Trophoblast cell (in vitro differentiated cells and primary cell): ENCODE results near the gene ZNF746.

Experiments
- DNase-seq, 2 donors: peaks; one replicate each; pipeline ENCODE4 v3.0.0-alpha.2; 2016
- H2AFZ ChIP-seq: 2 replicates; pipeline ENCODE4 v1.6.1; 2013; ENCODE audit warnings: low read length, moderate library complexity, mild to moderate bottlenecking; ENCODE audit not compliant: insufficient read depth, poor library complexity
- H2AK5ac ChIP-seq: 2 replicates; pipeline ENCODE4 v1.6.1; 2013; ENCODE audit warnings: mild to moderate bottlenecking, low read length
- H2BK120ac ChIP-seq: 2 replicates; pipeline ENCODE4 v1.6.1; 2013; ENCODE audit warnings: low read length, mild to moderate bottlenecking, moderate library complexity; ENCODE audit not compliant: insufficient read depth, poor library complexity
- H2BK12ac ChIP-seq: 2 replicates; pipeline ENCODE4 v1.6.1; 2013; ENCODE audit warnings: mild to moderate bottlenecking, low read length, moderate library complexity
- H2BK5ac ChIP-seq: 2 replicates; pipeline ENCODE4 v1.6.1; 2013; ENCODE audit warnings: low read length, low read depth, moderate library complexity, mild to moderate bottlenecking; ENCODE audit not compliant: poor library complexity
- H3K14ac ChIP-seq: 2 replicates; pipeline ENCODE4 v1.6.1; 2013; ENCODE audit warnings: mild to moderate bottlenecking, low read length
- H3K18ac ChIP-seq: 2 replicates; pipeline ENCODE4 v1.6.1; 2013; ENCODE audit warnings: mild to moderate bottlenecking, low read length
- H3K23ac ChIP-seq: 2 replicates; pipeline ENCODE4 v1.6.1; 2013; ENCODE audit warnings: low read length
- H3K27ac ChIP-seq: 2 replicates; pipeline ENCODE4 v1.5.1; 2013; ENCODE audit warnings: low read depth, mild to moderate bottlenecking, inconsistent platforms, low read length, moderate library complexity
- H3K27me3 ChIP-seq: 2 replicates; pipeline ENCODE4 v1.6.1; 2013; ENCODE audit warnings: inconsistent platforms, mild to moderate bottlenecking, low read length, moderate library complexity; ENCODE audit not compliant: insufficient read depth
- H3K36me3 ChIP-seq, 2 experiments: 1 replicate in 1 of 2; 2 replicates in 1 of 2; pipeline ENCODE4 v1.6.1; 2013; ENCODE audit warnings: low read length in 2 of 2, mild to moderate bottlenecking in 2 of 2, moderate library complexity in 1 of 2; ENCODE audit not compliant: insufficient read depth in 2 of 2, control insufficient read depth in 1 of 2
- H3K4ac ChIP-seq: 2 replicates; pipeline ENCODE4 v1.6.1; 2013; ENCODE audit warnings: low read depth, mild to moderate bottlenecking, low read length, moderate library complexity
- H3K4me1 ChIP-seq, 2 experiments: 1 replicate in 1 of 2; 2 replicates in 1 of 2; pipeline ENCODE4 v1.6.1; 2013; ENCODE audit warnings: low read length in 2 of 2, mild to moderate bottlenecking in 2 of 2, moderate library complexity in 1 of 2; ENCODE audit not compliant: insufficient read depth in 2 of 2, control insufficient read depth in 1 of 2
- H3K4me2 ChIP-seq: 2 replicates; pipeline ENCODE4 v1.6.1; 2013; ENCODE audit warnings: inconsistent platforms, mild to moderate bottlenecking, low read length, moderate library complexity
- H3K4me3 ChIP-seq: 2 replicates; pipeline ENCODE4 v1.5.1; 2013; ENCODE audit warnings: mild to moderate bottlenecking, low read depth, low read length, inconsistent platforms
- H3K79me1 ChIP-seq: one replicate; pipeline ENCODE4 v1.6.1; 2013; ENCODE audit warnings: low read length
- H3K79me2 ChIP-seq: 2 replicates; pipeline ENCODE4 v1.6.1; 2013; ENCODE audit warnings: low read length, mild to moderate bottlenecking; ENCODE audit not compliant: control insufficient read depth, insufficient read depth, poor library complexity
- H3K9ac ChIP-seq: 2 replicates; pipeline ENCODE4 v1.6.1; 2013; ENCODE audit warnings: mild to moderate bottlenecking, low read length
- H3K9me3 ChIP-seq: 2 replicates; pipeline ENCODE4 v1.6.1; 2013; ENCODE audit warnings: low read depth, mild to moderate bottlenecking, control low read depth, inconsistent platforms, low read length; ENCODE audit not compliant: insufficient read depth
- H4K12ac ChIP-seq: 2 replicates; pipeline ENCODE4 v1.6.1; 2013; ENCODE audit warnings: low read depth, mild to moderate bottlenecking, low read length, moderate library complexity
- H4K8ac ChIP-seq: 2 replicates; pipeline ENCODE4 v1.6.1; 2013; ENCODE audit warnings: low read depth, mild to moderate bottlenecking, low read length, moderate library complexity
- H4K91ac ChIP-seq: one replicate; pipeline ENCODE4 v1.6.1; 2013; ENCODE audit warnings: low read depth, mild to moderate bottlenecking, low read length, moderate library complexity
- WGBS: extraction: QIAGEN DNeasy Blood & Tissue Kit; methylation state at CpG from one replicate; pipeline ENCODE4 v1.1.7; 2013; ENCODE audit warnings: missing lambda C conversion rate; ENCODE audit not compliant: insufficient read length, insufficient coverage; ENCODE audit errors: extremely low coverage; 5-methylcytosine and 5-hydroxymethylcytosine counted together

The ZNF746 gene

DNA sequence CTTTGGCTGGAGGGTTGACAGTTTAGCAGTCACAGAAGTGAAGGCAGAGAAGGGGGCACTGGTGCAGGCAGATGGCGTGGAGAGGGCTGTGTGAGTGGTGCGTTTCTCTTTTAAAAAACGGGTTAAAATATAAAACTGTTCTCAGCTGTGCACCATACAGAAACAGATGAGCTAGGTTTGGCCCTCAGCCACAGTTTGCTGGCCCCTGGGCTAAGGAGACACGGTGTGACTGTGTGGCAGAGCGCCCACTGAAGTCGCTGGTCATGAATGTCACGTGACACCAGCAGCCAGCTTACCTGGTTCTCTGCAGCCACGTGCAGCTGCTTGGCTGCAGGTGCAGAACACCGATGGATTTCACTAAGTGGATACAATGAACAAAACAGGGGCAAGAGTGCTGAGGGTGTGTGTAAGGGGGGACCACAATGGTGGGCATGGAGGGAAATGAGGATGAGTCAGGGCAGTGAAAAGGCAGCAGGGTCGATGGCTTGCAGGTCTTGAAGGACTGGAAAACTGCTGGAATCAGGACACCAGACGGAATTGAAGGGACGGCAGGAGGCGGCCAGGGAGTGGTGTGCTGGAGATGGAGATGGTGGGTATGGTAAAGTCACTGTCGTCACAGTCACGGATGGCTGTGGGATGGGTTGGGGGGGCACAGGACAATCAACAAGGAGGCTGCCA, 7.4 kb downstream of the ZNF746 start:
- Histone ChIP-seq H3K27me3 (no peaks in the 10 kb centered on the region), H4K12ac (no peak overlapping the region), H2BK120ac (no peak overlapping the region), H3K79me2 (no peaks in the 10 kb centered on the region), H3K4me2 (no peak overlapping the region), H4K8ac (no peak overlapping the region), H3K14ac (no peak overlapping the region), H2BK5ac (no peak overlapping the region), H3K4me1 (peaks cover 0 to 2% of the 10 kb centered on the region in 2 experiments), H3K18ac (no peak overlapping the region), H3K4ac (no peak overlapping the region), H3K36me3 (peaks cover 50 to 59% of the 10 kb centered on the region in 2 experiments), H4K91ac (no peak overlapping the region), H3K79me1 (no peaks in the 10 kb centered on the region), H3K4me3 (no peak overlapping the region), H3K9ac (no peak overlapping the region), H3K27ac (no peak overlapping the region), H3K23ac (no peak overlapping the region), H2AFZ (no peak overlapping the region), H2BK12ac (no peak overlapping the region), H3K9me3 (no peaks in the 10 kb centered on the region), H2AK5ac (no peak overlapping the region)
- DNase-seq = no peak
- no CpG with 5 or more reads among the region's 15 CpGs for WGBS

GRCh38 chr7:149489391-149490024, 8.1 kb downstream of the ZNF746 start:
- no peaks in the 10 kb centered on the region for H3K79me2 ChIP-seq
- H3K4me2 ChIP-seq = no peak overlapping the region
- DNase-seq = no peak
- H3K23ac ChIP-seq = no peak overlapping the region
- WGBS = no CpG with 5 or more reads among the region's 15 CpGs
- no peak overlapping the region for H2BK120ac ChIP-seq
- no peaks in the 10 kb centered on the region for H3K79me1 ChIP-seq
- no peak overlapping the region for H3K9ac ChIP-seq
- no peak overlapping the region for H2AFZ ChIP-seq
- no peak overlapping the region for H4K8ac ChIP-seq
- no peaks in the 10 kb centered on the region for H3K27me3 ChIP-seq
- H2BK12ac ChIP-seq = no peak overlapping the region
- no peaks in the 10 kb centered on the region for H3K9me3 ChIP-seq
- no peak overlapping the region for H2BK5ac ChIP-seq
- no peak overlapping the region for H3K4me3 ChIP-seq
- H3K36me3 ChIP-seq = peaks cover 50 to 59% of the 10 kb centered on the region in 2 experiments
- no peak overlapping the region for H3K14ac ChIP-seq
- no peaks in the 10 kb centered on the region for H3K4me1 ChIP-seq
- H3K4ac ChIP-seq = no peak overlapping the region
- no peak overlapping the region for H4K12ac ChIP-seq
- no peak overlapping the region for H4K91ac ChIP-seq
- no peak overlapping the region for H3K27ac ChIP-seq
- H2AK5ac ChIP-seq = no peak overlapping the region
- H3K18ac ChIP-seq = no peak overlapping the region

DNA sequence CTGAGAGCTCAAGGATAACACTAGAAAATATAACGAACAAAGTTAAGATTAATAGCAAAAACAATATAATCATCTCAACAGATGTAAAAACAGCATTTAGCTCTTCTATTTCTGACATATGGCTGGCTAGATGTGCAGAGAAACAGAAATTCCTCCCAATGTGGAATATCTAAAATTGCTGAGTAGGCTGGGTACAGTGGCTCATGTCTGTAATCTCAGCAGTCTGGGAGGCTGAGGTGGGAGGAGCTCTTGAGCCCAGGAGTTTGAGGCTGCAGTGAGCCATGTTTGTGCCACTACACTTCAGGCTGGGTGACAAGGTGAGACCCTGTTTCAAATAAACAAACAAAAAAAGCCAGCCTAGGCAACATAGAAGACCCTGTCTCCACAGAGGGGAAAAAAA, 18.0 kb downstream of the ZNF746 start:
- H3K4ac ChIP-seq = no peak overlapping the region
- no peak overlapping the region for H3K23ac ChIP-seq
- no peak overlapping the region for H2BK120ac ChIP-seq
- no peaks in the 10 kb centered on the region for H3K27me3 ChIP-seq
- no peak overlapping the region for H3K14ac ChIP-seq
- H3K4me2 ChIP-seq = no peak overlapping the region
- H3K36me3 ChIP-seq = peaks cover 34 to 37% of the 10 kb centered on the region in 2 experiments
- H2BK5ac ChIP-seq = no peak overlapping the region
- no peak overlapping the region for H3K27ac ChIP-seq
- no peaks in the 10 kb centered on the region for H3K79me1 ChIP-seq
- no peak overlapping the region for H3K9ac ChIP-seq
- H3K79me2 ChIP-seq = no peaks in the 10 kb centered on the region
- H4K12ac ChIP-seq = no peak overlapping the region
- H3K18ac ChIP-seq = no peak overlapping the region
- peaks cover 8 to 12% of the 10 kb centered on the region in 2 experiments for H3K4me1 ChIP-seq
- H2AFZ ChIP-seq = no peak overlapping the region
- H4K8ac ChIP-seq = no peak overlapping the region
- no peak overlapping the region for H4K91ac ChIP-seq
- H3K9me3 ChIP-seq = peaks cover 4% of the 10 kb centered on the region
- no CpG with 5 or more reads among the region's 1 CpG for WGBS
- no peak overlapping the region for H2BK12ac ChIP-seq
- H2AK5ac ChIP-seq = no peak overlapping the region
- H3K4me3 ChIP-seq = no peak overlapping the region
- DNase-seq = no peak

DNA sequence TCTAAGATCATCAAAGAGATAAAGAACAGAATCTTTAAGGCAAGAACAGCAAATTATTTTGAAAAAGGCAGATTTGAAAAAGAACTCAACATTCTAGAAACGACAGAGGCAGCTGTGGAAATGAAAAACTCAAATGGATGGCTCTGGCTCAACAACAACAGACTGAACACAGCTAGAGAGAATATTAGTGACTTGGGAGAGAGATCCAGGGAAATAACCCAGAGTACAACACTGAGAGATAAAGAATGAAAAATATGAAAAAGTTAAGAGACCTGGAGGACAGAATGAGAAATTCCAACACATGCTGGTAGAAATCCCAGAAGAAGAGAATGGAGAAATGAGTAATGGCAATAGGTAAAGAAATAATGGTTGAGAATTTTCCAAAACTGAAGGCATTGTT, 18.9 kb downstream of the ZNF746 start:
- H3K9me3 ChIP-seq = peaks cover 4% of the 10 kb centered on the region
- no peak overlapping the region for H2AK5ac ChIP-seq
- no peak overlapping the region for H4K8ac ChIP-seq
- H2AFZ ChIP-seq = no peak overlapping the region
- H3K36me3 ChIP-seq = peaks cover 40 to 43% of the 10 kb centered on the region in 2 experiments
- H3K79me2 ChIP-seq = no peaks in the 10 kb centered on the region
- no peak overlapping the region for H3K14ac ChIP-seq
- H2BK12ac ChIP-seq = no peak overlapping the region
- no peak overlapping the region for H3K4me2 ChIP-seq
- H3K79me1 ChIP-seq = no peaks in the 10 kb centered on the region
- H3K27me3 ChIP-seq = no peaks in the 10 kb centered on the region
- H3K27ac ChIP-seq = no peak overlapping the region
- no peak overlapping the region for H2BK5ac ChIP-seq
- H3K4ac ChIP-seq = no peak overlapping the region
- H4K12ac ChIP-seq = no peak overlapping the region
- H3K9ac ChIP-seq = no peak overlapping the region
- H3K4me1 ChIP-seq = peaks cover 8 to 12% of the 10 kb centered on the region in 2 experiments
- H2BK120ac ChIP-seq = no peak overlapping the region
- no peak overlapping the region for H3K18ac ChIP-seq
- WGBS = no CpG with 5 or more reads among the region's 1 CpG
- H3K23ac ChIP-seq = no peak overlapping the region
- no peak overlapping the region for H3K4me3 ChIP-seq
- peak in 1 of 2 donors; percentile 46 for DNase-seq
- H4K91ac ChIP-seq = no peak overlapping the region
